ENCODE results near the gene NMNAT2.
"Not testable (repeated sequence)": the region's sequence is repeated elsewhere in the genome, so short reads cannot be mapped to it uniquely, and the experiment has no call there.

NMNAT2 gene

GRCh38 chr1:183282101-183282855 is 135.9 kb downstream of the NMNAT2 start:
- DNase-seq = no peak

- peak; percentile 9 to 60 (median 22) for DNase-seq
Observed at GRCh38 chr1:183281553-183282091, 136.6 kb downstream of the NMNAT2 start.

- DNase-seq = no peak
Observed at GRCh38 chr1:183281039-183281438, 137.1 kb downstream of the NMNAT2 start.

GRCh38 chr1:183279835-183280234 is 138.3 kb downstream of the NMNAT2 start:
- no peak for DNase-seq

GRCh38 chr1:183278739-183279591 is 139.2 kb downstream of the NMNAT2 start:
- no peak for DNase-seq

- no peak for DNase-seq
Observed at GRCh38 chr1:183277821-183278738, 140.1 kb downstream of the NMNAT2 start.

- no peak for DNase-seq
Observed at GRCh38 chr1:183276386-183277080, 141.6 kb downstream of the NMNAT2 start.

- DNase-seq = no peak
Observed at GRCh38 chr1:183275322-183275721, 142.9 kb downstream of the NMNAT2 start.

GRCh38 chr1:183274836-183275235 is 143.3 kb downstream of the NMNAT2 start:
- DNase-seq = no peak

- not testable (repeated sequence) for DNase-seq
Observed at GRCh38 chr1:183273984-183274383, 144.2 kb downstream of the NMNAT2 start.

GRCh38 chr1:183273300-183273699 is 144.9 kb downstream of the NMNAT2 start:
- DNase-seq = no peak

- DNase-seq = no peak
Observed at GRCh38 chr1:183272390-183272848, 145.8 kb downstream of the NMNAT2 start.

GRCh38 chr1:183270541-183271141 is 147.5 kb downstream of the NMNAT2 start:
- DNase-seq = no peak

GRCh38 chr1:183267646-183268431 is 150.3 kb downstream of the NMNAT2 start:
- DNase-seq = no peak

GRCh38 chr1:183263886-183264602 is 154.1 kb downstream of the NMNAT2 start:
- DNase-seq = no peak

- DNase-seq = no peak
Observed at GRCh38 chr1:183262628-183263200, 155.5 kb downstream of the NMNAT2 start.

- no peak for DNase-seq
Observed at GRCh38 chr1:183259924-183260323, 158.3 kb downstream of the NMNAT2 start.

GRCh38 chr1:183255073-183255472 is 163.1 kb downstream of the NMNAT2 start:
- no peak for DNase-seq

GRCh38 chr1:183251959-183252450 is 166.2 kb downstream of the NMNAT2 start:
- no peak for DNase-seq
